ENCODE measurements around the gene NXT2.
"Not testable (repeated sequence)": the region's sequence is repeated elsewhere in the genome, so short reads cannot be mapped to it uniquely, and the experiment has no call there.

The NXT2 gene

DNA sequence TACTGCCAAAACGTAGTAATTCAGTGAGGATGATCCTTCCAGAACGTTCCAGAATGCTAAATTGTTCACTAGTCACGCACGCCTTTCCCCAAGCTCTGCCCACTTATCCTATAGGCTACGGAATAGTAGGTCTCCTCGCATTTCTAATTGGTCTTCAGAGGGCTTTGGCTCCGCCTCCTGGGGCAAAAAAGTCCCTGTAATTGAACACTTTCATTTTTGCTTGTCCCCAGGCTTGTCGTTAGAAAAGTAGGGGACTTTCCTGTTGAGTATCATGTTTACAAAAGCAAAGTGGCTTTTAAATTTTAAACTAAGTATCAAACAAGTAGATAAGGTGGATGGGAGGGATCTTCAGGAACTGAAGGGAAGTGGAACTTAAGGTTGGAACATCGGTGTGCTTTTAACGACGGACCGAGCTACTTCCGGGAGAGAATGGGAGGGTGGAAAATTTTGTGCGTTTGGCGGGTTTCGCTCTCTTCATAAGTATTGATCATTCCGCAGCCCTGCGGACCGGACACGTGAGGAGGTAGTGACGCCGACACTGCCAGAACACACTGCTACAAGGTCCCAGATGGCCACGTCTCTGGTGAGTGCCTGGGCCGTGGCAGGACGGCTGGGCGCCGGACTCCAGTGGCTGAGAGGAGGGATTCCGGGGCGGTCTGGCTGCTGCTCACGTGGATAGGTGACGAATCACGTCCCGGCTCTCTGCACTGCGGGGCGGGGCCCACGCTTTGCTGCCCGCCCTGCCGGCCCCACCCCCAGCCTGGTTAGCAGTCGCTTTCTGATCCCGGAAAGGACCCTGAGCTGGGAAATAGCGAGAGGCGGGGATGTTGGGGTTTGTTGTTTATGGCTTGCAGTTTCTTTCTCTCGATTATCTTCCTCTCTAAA lies at the start of gene NXT2:
Gene NXT2 (plus strand): TSS at position 406 of the 885 bp plus-strand sequence. CDS start 163 bp downstream, at position 569.
- peak; percentile 88 for DNase-seq (ENCODE audit: low spot score)

DNA sequence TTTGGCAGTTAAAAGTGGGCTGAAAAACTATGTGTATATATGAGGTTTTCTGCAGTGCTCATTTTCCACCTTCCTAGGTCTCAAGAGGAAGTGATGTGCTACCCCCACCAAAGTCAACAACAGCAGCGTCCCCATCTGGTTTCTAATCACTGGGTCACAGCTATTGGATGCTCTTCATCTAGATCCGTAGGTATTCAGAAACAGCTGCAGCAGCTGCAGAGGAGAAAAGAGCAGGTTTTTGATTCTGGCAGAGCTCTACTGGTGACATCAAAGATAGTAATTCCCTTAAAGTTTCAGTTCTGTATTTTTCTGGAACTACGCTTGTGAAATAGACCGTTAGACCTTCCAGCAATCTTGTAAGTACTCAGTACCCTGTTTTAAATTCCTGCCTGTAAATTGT lies 49.0 kb upstream of the NXT2 start:
- no peak for DNase-seq (ENCODE audit: low spot score)

DNA sequence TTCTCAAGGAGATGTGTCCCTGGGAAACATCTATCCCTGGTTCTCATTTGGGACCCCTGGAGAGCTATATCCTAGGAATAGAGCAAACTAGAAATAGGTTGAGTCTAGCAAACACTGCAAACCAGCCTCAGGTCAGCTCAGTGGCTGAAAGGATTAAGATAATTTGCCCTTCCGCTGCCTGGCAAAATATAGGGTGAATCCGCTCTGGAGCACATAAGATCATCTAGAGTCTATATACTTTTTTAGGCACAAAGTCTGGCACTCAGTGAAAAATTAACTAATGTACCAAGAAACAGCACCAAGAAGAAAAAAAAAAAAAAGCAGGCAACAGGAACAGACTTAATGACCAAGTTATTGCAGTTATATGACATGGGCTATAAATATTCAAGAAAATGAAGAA lies 47.5 kb upstream of the NXT2 start:
- no peak for DNase-seq (ENCODE audit: low spot score)

DNA sequence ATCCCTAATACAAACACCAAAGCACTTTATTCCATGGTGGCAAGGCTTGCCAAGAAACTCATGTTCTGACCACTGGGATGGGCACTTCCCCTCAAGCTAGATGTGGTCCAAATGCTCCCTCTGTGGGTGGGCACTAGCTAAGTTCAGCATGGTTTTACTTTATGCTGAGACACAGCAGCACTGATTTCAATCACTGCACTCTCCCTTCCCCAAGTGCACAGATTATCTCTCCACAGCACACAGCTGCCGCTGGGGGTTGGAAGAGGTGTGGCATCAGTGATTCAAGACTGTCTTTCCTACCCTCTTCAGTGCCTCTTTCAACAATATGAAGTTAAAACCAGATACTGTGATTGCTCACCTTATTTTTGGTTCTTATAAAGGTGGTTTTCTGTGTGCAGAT lies 38.2 kb upstream of the NXT2 start:
- DNase-seq (ENCODE audit: low spot score) = no peak

DNA sequence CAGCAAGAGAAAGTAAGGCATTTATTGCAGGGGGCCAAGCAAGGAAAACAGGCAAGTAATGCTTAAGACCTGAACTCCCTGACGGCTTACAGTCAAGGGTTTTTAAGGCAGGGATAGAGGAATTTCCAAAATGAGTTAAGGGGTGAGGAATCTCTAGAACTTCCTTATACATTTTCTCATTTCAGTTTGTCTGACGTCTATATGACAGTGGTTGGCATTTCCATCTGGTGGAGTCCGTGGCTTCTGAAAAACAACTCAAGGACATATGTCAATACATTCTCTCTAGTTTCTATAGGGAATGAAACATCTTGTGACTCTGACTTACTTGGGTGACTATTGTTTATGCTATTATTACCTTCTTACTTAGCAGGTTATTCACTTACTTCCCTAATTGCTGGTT lies 35.5 kb upstream of the NXT2 start:
- DNase-seq (ENCODE audit: low spot score) = no peak

DNA sequence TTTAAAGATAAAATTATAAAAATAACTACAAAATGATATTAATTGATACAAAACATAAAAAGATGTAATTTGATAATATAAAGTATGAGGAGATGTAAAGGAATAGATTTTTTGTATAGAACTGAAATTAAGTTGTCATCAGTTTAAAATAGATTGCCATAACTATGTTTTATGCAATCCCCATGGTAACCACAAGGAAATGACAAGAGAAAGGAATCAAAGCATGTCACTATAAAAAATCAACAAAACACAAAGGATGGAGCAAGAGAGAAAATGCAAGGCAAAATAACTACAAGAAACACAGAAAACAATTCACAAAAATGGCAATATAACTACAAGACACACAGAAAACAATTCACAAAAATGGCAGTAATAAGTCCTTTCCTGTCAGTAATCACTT lies 27.7 kb upstream of the NXT2 start:
- no peak for DNase-seq (ENCODE audit: low spot score)

DNA sequence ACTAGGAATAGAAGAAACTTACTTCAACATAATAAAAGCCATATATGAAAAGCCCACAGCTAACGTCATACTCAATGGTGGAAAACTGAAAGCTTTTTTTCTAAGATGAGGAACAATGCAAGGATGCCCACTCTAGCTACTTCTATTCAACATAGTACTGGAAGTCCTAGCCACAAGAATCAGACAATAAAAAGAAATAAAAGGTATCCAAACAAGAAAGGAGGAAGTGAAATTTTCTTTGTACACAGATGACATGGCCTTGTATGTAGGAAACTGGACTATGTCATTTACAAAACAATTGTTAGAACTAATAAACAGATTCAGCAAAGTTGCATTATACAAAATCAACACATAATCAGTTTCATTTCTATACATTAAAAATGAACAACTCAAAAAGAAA lies 25.5 kb upstream of the NXT2 start:
- no peak for DNase-seq (ENCODE audit: low spot score)

DNA sequence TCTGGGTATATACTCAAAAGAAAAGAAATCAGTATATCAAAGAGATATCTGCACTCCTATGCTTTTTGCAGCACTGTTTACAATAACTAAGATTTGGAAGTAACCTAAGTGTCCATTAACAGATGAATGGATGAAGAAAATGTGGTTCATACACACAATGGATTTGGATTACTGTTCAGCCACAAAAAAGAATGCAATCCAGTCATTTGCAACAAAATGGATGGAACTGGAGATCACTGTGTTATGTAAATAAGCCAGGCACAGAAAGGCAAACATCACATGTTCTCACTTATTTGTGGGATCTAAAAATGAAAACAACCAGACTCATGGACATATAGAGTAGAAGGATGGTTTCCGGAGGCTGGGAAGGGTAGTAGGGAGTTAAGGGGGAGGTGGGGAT lies 17.6 kb upstream of the NXT2 start:
- DNase-seq (ENCODE audit: low spot score) = no peak

DNA sequence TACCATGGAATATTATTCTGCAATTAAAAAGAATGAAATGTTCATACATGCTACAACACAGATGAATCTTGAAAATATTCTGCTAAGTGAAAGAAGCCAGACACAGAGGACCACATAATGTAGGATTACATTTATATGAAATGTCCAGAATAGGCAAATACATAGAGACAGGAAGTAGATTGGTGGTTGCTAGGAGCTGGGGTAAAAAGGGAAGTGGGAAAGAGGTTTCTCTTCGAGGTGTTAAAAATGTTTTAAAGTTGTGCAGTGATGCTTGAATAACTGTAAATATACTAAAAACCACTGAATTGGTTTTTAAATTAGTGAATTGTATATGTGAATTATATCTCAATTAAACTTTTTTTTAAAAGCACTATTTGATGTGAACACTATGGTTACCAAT lies 3.6 kb upstream of the NXT2 start:
- no peak for DNase-seq (ENCODE audit: low spot score)

DNA sequence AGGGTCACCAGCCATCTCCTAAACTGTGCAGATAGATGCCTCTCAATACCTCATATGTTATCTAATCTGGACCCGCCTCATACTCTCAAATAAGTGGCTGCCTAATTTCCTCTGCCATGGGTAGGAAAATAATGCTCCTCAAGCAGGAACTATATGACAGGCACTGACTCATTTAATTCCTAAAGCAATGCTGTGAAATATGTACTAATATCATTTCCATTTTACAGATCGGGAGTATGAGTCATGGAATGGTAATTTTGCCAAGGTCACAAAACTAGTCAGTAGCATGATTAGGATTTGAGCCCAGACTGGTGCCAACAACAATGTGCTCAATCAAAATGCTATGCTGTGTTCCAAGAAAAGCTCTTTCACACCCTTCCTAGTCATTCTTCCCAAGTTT lies 3.0 kb upstream of the NXT2 start:
- no peak for DNase-seq (ENCODE audit: low spot score)

DNA sequence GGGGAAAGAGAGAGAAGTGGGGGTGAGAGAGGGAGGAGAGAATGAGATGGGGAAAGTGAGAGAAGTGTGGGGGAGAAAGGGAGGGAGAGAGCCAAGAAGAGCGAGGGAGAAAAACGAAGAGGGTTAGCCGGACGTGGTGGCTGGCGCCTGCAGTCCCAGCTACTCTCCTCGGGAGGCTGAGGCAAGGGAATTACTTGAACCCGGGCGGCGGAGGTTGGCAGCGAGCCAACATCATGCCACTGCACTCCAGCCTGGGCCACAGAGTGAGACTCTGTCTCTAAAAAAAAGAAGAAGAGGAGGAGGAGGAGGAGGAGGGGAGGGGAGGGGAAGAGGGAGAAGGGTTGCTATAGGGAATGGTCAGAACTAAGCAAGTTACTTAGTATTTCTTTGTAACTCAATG lies 1.7 kb upstream of the NXT2 start:
- no peak for DNase-seq (ENCODE audit: low spot score)

DNA sequence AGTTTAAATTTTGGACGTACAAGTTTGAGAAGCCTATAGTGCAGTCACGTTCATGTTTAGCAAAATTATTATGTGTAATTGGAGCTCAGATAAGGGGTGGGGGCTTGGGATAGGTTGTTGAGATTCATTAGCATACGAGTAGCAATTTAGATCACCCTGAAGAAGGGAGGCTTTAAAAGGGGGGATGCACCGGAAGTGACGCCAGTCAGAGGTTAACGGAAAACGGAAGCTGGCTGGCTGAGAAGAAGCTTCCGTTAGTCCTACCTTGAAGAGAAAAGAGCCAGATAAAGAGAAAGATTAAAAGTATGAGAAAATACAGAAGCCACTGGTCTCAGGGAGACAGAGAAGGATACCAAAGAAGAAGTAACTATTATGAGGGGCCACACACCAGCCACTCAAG lies 1.1 kb upstream of the NXT2 start:
- DNase-seq (ENCODE audit: low spot score) = no peak

DNA sequence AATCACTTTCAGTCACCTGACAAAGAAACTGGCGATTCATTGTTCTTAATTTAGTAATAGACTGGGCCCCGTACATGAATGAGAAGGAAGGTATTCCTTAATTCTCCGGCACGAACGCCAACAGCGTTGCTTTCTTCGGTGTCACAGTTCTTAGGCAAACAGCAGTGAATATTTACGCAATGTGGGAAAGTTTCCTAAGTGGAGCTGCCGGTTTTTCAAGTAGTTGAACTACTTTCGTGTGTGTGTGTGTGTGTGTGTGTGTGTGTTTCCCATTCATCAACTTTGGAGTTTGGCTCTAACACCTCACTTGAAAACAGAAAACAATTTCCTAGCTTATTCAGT lies 651 bp downstream of the NXT2 start:
- peak; percentile 61 for DNase-seq (ENCODE audit: low spot score)

DNA sequence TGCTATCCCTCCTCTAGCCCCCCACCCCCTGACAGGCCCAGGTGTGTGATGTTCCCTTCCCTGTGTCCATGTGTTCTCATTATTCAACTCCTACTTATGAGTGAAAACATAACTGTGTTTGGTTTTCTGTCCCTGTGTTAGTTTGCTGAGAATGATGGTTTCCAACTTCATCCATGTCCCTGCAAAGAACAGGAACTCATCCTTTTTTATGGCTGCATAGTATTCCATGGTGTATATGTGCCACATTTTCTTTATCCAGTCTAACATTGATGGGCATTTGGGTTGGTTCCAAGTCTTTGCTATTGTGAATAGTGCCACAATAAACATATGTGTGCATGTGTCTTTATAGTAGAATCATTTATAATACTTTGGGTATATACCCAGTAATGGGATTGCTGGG lies 2.4 kb downstream of the NXT2 start:
- DNase-seq (ENCODE audit: low spot score) = not testable (repeated sequence)

DNA sequence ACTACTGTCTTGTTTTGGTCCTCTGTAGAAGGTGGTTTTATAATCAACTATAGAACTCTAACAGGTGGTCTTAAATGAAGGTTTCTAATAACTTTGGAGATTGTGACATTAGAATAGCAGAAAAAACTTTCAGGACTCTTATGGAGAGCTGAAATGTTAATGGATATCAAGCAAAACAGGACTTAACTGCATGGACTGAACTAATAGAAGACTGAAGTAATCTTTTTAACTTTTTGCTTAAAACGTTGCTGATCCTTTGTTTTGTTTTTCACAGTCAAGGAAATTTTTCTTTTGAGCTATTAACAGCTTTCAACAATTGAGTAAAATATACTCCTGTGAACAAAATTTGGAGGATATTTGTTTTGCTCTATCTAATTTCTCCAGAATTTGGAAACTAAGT lies 17.2 kb downstream of the NXT2 start:
- no peak for DNase-seq (ENCODE audit: low spot score)

DNA sequence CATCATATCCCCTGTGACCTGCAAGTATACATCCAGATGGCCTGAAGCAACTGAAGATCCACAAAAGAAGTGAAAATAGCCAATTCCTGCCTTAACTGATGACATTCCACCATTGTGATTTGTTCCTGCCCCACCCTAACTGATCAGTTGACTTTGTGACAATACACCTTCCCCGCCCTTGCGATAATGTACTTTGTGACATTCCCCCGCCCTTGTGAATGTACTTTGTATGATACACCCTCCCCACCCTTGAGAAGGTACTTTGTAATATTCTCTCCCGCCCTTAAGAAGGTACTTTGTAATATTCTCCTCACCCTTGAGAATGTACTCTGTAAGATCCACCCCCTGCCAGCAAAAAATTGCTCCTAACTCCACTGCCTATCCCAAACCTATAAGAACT lies 39.4 kb downstream of the NXT2 start:
- not testable (repeated sequence) for DNase-seq (ENCODE audit: low spot score)

DNA sequence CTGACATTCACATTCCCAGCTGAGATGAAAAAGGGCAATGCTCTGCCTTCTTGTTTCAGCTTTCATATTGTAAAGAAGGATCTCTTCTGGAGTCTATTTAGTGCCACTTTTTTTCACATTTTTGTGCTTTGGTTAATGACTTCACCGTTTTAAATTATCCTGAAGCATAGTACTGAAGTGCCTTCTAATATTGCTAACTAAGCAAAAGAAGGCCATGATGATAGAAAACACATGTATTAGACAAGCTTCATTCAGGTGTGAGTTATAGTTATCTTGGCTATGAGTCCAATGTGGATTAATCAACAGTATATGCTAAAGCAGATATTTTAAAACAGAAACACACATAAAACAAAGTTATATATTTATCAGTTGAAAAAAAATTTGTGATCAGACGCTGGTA lies 40.4 kb downstream of the NXT2 start:
- no peak for DNase-seq (ENCODE audit: low spot score)

DNA sequence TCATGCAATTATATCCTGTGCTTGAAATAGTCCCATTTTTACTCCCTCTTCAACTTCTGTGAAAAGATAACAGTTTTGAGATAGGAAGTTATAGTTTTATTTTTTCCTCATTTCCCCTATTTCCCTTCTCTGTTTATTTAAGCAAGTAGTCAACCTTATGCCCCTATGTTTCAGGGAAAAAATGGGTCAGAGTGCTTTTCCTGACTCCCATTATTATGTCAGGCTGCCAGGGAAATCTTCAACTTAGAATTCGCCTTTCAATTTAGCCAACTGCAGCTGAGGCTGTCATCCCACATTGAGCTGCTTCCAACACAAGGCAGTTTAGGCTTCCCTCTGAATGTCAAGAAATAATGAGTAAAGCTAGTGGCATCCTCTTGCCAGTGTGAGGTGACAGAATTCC lies 42.3 kb downstream of the NXT2 start:
- DNase-seq (ENCODE audit: low spot score) = no peak

DNA sequence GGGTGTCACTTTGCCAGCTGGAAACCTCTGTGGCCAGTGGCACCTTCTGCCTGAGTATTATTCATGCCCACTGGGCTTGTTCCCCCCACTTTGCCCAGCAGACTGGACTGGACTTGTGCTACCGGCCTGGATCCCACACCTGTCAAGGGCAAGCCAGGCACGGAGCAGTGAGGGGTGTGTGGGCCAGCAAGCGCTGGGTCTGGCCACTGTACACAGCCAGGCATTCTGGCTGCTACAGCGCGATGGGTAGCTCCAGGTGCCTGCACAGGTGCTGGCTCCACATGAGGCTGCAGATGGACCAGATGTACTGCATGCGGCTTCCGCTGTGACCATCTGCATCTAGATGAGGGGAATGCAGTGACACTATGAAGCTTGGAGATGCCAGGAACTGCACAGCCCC lies 48.8 kb downstream of the NXT2 start:
- no peak for DNase-seq (ENCODE audit: low spot score)

DNA sequence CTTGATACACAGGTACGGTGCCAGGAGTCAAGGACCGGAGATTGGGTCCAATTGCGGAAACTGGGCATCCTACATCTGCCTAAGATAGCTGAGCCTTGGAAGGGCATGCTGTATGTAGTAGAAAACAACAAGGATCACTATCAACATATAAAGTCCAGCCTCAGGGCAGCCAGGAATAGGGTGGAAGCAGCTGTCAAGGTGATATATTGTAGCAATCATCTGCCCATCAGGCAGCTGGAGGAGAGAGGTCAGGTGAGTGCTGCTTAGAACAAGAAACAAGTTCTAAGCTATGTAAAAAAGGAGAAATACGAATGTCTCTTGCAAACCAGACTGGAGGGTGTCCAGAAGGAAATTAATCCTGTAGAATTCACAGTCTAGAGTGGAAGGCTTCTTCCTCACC lies 53.5 kb downstream of the NXT2 start:
- DNase-seq (ENCODE audit: low spot score) = no peak

All from kidney tubule cell (primary cell).